Testis (tissue), 2 donors: ENCODE data around the gene RGS3.

Source experiments
- POLR2A ChIP-seq: fragments of 450-650 bp; IDR thresholded peaks from one replicate; pipeline ENCODE4 v1.6.1; 2017; ENCODE audit warnings: antibody characterized with exemption, mild to moderate bottlenecking, moderate library complexity
- TF ChIP-seq, protein P1 (sequence below), 3 experiments: fragments of 450-650 bp in 2 of 3; fragments of 200-600 bp in 1 of 3; sonication (generic) in 1 of 3; IDR thresholded peaks; one replicate each; pipeline ENCODE4 v1.5.1; 2016 to 2019; ENCODE audit warnings: antibody characterized with exemption in 3 of 3, mild to moderate bottlenecking in 2 of 3, moderate library complexity in 1 of 3

DNA sequence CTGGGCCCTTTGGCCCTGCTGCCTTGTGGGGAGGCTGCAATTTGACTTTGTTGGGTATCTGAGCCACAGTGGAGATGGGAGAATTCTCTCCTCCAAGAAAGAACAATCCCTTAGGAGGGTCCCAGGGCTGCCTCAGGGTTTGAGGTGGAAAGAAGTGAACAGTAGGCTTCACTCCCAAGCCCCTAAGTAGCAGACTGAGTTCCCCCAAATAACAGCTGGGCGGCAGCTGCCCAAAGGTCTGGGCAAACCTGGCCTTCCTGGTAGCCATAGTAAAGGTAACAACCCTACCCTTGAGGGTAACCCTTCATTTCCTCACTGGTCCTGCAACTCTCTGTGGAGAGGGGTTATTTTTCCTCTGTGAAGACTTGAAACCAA lies 746 bp downstream of the RGS3 start:
- TF ChIP-seq, protein P1, sequence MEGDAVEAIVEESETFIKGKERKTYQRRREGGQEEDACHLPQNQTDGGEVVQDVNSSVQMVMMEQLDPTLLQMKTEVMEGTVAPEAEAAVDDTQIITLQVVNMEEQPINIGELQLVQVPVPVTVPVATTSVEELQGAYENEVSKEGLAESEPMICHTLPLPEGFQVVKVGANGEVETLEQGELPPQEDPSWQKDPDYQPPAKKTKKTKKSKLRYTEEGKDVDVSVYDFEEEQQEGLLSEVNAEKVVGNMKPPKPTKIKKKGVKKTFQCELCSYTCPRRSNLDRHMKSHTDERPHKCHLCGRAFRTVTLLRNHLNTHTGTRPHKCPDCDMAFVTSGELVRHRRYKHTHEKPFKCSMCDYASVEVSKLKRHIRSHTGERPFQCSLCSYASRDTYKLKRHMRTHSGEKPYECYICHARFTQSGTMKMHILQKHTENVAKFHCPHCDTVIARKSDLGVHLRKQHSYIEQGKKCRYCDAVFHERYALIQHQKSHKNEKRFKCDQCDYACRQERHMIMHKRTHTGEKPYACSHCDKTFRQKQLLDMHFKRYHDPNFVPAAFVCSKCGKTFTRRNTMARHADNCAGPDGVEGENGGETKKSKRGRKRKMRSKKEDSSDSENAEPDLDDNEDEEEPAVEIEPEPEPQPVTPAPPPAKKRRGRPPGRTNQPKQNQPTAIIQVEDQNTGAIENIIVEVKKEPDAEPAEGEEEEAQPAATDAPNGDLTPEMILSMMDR (IDR thresholded peaks at IDR 0.05), result no peak
- TF ChIP-seq POLR2A, result no peak
